ENCODE measurements around the gene TFF3. TPM values are rescaled to one million over a fixed set of nuclear protein-coding genes. Genes with fewer than 3 reads are reported as not detected.

Gene TFF3
- total and polyA plus RNA-seq, 2 of the 13 experiments (the other 11 are each of a cell fraction or from before 2014, with no cell fraction given): 14.2 to 26.9 TPM

DNA sequence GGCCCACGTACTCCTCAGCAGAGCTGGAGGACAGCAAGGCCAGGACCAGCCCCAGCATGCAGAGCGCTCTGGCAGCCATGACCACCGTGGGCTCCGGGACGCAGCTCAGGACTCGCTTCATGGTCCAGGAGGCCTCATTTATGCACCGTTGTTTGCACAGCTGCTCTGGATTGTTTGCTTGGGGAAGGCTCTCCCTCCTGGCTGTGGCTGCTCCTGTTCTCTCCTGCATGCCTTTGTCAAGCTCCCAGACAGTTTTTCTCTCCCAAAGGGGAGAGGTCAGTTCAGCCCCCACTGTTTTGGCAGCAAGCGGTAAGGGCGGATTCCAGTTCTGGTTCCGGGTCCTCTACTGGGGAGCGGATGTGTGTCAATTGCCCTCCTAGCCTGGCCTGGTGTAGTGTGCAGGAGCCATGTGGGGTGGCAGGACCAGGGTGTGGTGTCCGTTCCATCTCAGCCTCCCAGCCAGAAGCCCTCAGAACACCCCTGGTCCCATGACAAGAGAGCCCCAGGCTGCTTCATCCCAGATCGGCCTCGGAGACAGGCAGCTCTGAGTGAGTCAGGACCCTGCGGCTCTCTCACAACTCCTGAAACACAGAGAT is at the start of gene TFF3 (continued):
- TF ChIP-seq, protein P1, sequence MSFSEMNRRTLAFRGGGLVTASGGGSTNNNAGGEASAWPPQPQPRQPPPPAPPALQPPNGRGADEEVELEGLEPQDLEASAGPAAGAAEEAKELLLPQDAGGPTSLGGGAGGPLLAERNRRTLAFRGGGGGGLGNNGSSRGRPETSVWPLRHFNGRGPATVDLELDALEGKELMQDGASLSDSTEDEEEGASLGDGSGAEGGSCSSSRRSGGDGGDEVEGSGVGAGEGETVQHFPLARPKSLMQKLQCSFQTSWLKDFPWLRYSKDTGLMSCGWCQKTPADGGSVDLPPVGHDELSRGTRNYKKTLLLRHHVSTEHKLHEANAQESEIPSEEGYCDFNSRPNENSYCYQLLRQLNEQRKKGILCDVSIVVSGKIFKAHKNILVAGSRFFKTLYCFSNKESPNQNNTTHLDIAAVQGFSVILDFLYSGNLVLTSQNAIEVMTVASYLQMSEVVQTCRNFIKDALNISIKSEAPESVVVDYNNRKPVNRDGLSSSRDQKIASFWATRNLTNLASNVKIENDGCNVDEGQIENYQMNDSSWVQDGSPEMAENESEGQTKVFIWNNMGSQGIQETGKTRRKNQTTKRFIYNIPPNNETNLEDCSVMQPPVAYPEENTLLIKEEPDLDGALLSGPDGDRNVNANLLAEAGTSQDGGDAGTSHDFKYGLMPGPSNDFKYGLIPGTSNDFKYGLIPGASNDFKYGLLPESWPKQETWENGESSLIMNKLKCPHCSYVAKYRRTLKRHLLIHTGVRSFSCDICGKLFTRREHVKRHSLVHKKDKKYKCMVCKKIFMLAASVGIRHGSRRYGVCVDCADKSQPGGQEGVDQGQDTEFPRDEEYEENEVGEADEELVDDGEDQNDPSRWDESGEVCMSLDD (CRISPR knock-in tag; IDR thresholded peaks at IDR 0.05; ENCODE audit: borderline replicate concordance): no peak; the same call in 1 of the 2 replicates
- TF ChIP-seq, protein P2, sequence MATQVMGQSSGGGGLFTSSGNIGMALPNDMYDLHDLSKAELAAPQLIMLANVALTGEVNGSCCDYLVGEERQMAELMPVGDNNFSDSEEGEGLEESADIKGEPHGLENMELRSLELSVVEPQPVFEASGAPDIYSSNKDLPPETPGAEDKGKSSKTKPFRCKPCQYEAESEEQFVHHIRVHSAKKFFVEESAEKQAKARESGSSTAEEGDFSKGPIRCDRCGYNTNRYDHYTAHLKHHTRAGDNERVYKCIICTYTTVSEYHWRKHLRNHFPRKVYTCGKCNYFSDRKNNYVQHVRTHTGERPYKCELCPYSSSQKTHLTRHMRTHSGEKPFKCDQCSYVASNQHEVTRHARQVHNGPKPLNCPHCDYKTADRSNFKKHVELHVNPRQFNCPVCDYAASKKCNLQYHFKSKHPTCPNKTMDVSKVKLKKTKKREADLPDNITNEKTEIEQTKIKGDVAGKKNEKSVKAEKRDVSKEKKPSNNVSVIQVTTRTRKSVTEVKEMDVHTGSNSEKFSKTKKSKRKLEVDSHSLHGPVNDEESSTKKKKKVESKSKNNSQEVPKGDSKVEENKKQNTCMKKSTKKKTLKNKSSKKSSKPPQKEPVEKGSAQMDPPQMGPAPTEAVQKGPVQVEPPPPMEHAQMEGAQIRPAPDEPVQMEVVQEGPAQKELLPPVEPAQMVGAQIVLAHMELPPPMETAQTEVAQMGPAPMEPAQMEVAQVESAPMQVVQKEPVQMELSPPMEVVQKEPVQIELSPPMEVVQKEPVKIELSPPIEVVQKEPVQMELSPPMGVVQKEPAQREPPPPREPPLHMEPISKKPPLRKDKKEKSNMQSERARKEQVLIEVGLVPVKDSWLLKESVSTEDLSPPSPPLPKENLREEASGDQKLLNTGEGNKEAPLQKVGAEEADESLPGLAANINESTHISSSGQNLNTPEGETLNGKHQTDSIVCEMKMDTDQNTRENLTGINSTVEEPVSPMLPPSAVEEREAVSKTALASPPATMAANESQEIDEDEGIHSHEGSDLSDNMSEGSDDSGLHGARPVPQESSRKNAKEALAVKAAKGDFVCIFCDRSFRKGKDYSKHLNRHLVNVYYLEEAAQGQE (IDR thresholded peaks at IDR 0.05; ENCODE audit: borderline replicate concordance in 1 of 2, low read depth in 1 of 2, low read length in 2 of 2): no peak
- no peak for TF ChIP-seq ZNF382 (CRISPR knock-in tag; IDR thresholded peaks at IDR 0.05; ENCODE audit: borderline replicate concordance)
- no peak for TF ChIP-seq ZNF775 (CRISPR knock-in tag; IDR thresholded peaks at IDR 0.05; ENCODE audit: borderline replicate concordance)
- no peak for TF ChIP-seq RFXAP (CRISPR knock-in tag; IDR thresholded peaks at IDR 0.05; ENCODE audit: borderline replicate concordance)
- TF ChIP-seq PHF20 (CRISPR knock-in tag; IDR thresholded peaks at IDR 0.05): no peak
- TF ChIP-seq ZNF773 (CRISPR knock-in tag; IDR thresholded peaks at IDR 0.05; ENCODE audit: borderline replicate concordance): no peak
- TF ChIP-seq BRD4 (CRISPR knock-in tag; IDR thresholded peaks at IDR 0.05): 0 out of 2 replicates have a peak, but pooled peaks have one; percentile 57
- TF ChIP-seq ZNF616 (CRISPR knock-in tag; IDR thresholded peaks at IDR 0.05; ENCODE audit: low read depth): no peak
- TF ChIP-seq CHCHD3 (CRISPR knock-in tag; IDR thresholded peaks at IDR 0.05): no peak
- TF ChIP-seq, protein P3, sequence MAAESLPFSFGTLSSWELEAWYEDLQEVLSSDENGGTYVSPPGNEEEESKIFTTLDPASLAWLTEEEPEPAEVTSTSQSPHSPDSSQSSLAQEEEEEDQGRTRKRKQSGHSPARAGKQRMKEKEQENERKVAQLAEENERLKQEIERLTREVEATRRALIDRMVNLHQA (CRISPR knock-in tag; IDR thresholded peaks at IDR 0.05): no peak
- no peak for TF ChIP-seq ZBTB3 (CRISPR knock-in tag; IDR thresholded peaks at IDR 0.05; ENCODE audit: borderline replicate concordance, low read depth)
- no peak for TF ChIP-seq NONO (IDR thresholded peaks at IDR 0.05)
- TF ChIP-seq NONO (CRISPR knock-in tag; conservative IDR thresholded peaks at IDR 0.05): peak; percentile 50; the same call in 1 of the 2 replicates
- TF ChIP-seq KLF16 (CRISPR knock-in tag; IDR thresholded peaks at IDR 0.05): no peak
- no peak for TF ChIP-seq EZH2 (conservative IDR thresholded peaks at IDR 0.05; ENCODE audit: low read depth, low read length)
- TF ChIP-seq GLMP (CRISPR knock-in tag; IDR thresholded peaks at IDR 0.05; ENCODE audit: borderline replicate concordance): no peak
- TF ChIP-seq MAF1 (CRISPR knock-in tag; IDR thresholded peaks at IDR 0.05; ENCODE audit: borderline replicate concordance): no peak
- no peak for TF ChIP-seq SP140L (CRISPR knock-in tag; IDR thresholded peaks at IDR 0.05; ENCODE audit: borderline replicate concordance)
- peak; percentile 74; the same call in 1 of the 2 replicates for TF ChIP-seq ZNF768 (CRISPR knock-in tag; IDR thresholded peaks at IDR 0.05)
